Retinal pigment epithelial cell (primary cell): ENCODE results near the gene SLC13A2.
"Not testable (repeated sequence)": the region's sequence is repeated elsewhere in the genome, so short reads cannot be mapped to it uniquely, and the experiment has no call there.

Experiments used
- DNase-seq: peaks from one replicate; pipeline ENCODE4 v3.0.0-alpha.2; 2010; ENCODE audit warnings: low read depth
- H3K4me3 ChIP-seq: 2 replicates; pipeline ENCODE4 v1.5.1; 2011; ENCODE audit warnings: mild to moderate bottlenecking, low read length, control low read depth, moderate library complexity
- TF ChIP-seq, protein P1 (sequence below): conservative IDR thresholded peaks from 2 replicates; pipeline ENCODE4 v1.5.1; 2011; ENCODE audit warnings: low read depth, low read length, control low read depth, inconsistent platforms

Gene SLC13A2

DNA sequence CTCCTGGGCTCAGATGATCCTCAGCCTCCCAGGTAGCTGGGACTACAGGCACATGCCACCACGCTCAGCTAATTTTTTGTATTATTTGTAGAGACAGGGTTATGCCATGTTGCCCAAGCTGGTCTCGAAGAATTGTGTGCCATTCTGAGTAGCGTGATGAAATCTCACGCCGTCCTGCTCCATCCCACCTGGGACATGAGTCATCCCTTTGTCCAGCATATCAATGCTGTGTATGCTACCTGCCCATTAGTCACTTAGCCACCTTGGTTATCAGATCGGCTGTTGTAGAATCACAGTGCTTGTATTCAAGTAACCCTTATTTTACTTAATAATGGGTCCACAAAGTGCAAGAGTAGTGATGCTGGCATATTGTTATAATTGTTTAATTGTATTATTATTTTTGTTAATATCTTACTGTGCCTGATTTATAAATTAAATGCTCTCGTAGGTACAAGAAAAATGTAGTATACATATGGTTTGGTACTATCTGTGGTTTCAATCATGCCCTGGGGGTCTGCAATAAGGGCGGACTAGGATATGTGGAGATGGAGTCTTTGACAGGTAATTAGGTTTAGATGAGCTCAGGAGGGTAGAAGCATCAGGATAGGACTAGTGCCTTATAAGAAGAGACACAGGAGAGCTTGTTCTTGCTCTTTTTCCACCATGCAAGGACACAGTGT lies 26.6 kb upstream of the SLC13A2 start:
- no peak overlapping the region for H3K4me3 ChIP-seq
- TF ChIP-seq, protein P1, sequence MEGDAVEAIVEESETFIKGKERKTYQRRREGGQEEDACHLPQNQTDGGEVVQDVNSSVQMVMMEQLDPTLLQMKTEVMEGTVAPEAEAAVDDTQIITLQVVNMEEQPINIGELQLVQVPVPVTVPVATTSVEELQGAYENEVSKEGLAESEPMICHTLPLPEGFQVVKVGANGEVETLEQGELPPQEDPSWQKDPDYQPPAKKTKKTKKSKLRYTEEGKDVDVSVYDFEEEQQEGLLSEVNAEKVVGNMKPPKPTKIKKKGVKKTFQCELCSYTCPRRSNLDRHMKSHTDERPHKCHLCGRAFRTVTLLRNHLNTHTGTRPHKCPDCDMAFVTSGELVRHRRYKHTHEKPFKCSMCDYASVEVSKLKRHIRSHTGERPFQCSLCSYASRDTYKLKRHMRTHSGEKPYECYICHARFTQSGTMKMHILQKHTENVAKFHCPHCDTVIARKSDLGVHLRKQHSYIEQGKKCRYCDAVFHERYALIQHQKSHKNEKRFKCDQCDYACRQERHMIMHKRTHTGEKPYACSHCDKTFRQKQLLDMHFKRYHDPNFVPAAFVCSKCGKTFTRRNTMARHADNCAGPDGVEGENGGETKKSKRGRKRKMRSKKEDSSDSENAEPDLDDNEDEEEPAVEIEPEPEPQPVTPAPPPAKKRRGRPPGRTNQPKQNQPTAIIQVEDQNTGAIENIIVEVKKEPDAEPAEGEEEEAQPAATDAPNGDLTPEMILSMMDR: no peak
- no peak for DNase-seq

DNA sequence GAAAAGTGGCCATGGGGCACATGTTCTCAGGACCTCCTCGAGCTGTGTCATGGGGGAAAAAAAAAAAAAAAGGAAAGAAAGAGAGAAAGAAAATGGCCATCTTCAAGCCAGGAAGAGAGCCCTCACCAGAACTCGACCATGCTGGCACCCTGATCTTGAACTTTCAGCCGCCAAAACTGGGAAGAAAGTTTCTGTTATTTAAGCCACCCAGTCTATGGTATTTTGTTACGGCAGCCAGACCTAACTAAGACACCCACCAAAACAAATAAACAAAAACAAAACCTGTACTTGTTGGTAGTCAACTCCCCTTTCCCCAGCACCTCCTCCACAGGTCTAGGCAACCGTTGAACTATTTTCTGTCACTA lies 26.1 kb upstream of the SLC13A2 start:
- DNase-seq: no peak
- TF ChIP-seq, protein P1: no peak
- no peak overlapping the region for H3K4me3 ChIP-seq

DNA sequence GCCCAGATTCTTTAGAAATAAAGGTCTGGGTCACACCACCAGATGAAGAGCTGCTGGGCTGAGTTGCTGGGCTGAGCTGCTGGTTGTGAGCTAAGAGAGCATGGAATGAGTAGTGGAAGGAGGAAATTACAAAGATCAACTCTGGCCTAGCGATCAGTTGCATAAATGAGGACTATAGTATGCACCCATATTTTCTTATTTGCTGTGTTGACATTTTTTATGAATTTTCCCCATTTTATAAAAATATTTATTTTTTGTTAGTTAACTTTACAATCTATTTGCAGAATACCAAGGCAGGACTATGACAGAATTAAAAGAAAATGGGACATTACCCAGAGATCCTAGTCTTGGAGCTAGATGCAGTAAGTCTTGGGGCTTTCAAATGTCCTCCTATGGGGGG lies 23.6 kb upstream of the SLC13A2 start:
- H3K4me3 ChIP-seq: no peak overlapping the region
- TF ChIP-seq, protein P1: no peak
- no peak for DNase-seq

DNA sequence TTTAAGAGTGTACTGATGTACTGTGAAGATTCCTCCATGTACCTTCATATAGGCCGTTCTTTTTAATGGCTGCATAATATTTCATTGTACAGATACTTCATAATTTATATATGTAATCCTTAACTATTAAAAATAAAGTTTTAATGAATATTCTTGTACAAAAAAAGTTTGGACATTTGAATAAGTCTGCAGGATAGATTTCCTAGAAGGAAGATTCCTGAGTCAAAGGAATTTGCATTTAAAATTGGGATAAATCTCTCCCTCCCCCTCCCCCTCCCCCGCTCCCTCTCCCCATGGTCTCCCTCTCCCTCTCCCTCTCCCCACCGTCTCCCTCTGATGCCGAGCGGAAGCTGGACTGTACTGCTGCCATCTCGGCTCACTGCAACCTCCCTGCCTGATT lies 15.6 kb upstream of the SLC13A2 start:
- DNase-seq: no peak
- H3K4me3 ChIP-seq: no peak overlapping the region
- TF ChIP-seq, protein P1: no peak

DNA sequence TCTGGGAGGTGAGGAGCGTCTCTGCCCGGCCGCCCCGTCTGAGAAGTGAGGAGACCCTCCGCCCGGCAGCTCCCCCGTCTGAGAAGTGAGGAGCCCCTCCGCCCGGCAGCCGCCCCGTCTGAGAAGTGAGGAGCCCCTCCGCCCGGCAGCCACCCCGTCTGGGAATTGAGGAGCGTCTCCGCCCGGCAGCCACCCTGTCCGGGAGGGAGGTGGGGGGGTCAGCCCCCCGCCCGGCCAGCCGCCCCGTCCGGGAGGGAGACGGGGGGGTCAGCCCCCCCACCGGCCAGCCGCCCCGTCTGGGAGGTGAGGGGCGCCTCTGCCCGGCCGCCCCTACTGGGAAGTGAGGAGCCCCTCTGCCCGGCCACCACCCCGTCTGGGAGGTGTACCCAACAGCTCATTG lies 14.6 kb upstream of the SLC13A2 start:
- H3K4me3 ChIP-seq, DNase-seq: not testable (repeated sequence)

DNA sequence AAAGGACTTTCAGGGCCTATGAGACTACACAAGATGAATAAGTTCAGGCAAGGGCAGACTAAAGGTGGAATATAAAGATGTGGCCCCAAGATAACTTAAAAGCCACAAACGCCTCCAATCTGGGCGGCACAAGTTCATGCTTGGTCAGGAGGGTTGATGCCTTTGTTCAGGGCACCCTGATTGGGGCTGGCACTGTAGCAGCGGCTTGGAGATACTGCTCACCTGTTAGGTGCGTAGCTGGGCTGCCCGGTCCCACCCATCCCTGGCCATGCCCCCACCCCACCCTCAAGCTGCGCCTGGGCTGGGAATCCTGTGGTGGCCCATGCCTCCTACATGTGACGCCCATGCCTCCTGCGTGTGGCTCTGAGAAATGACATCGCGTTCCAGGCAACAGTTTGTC lies 12.5 kb upstream of the SLC13A2 start:
- TF ChIP-seq, protein P1: no peak
- no peak for DNase-seq
- H3K4me3 ChIP-seq: no peak overlapping the region

DNA sequence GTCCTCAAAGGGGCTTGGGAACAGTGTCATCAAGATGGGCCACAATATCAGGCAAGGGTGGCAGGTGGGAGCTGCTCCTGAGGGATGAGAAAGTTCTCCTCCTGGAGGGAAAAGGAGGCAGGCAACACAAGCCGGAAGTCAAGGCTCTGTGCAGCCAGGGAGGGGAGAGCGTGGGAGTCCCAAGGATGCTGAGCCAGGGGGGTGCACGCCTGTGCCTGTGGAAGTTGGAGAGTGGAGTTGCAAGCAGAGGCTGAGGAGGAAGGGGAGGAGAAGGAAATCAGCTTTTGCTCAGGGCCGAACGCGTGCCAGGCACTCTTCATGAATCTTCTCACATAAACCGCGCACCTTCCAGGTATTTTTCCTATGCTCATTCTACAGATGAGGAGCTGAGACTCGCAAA lies 7.4 kb upstream of the SLC13A2 start:
- TF ChIP-seq, protein P1: no peak
- H3K4me3 ChIP-seq: no peak overlapping the region
- no peak for DNase-seq

DNA sequence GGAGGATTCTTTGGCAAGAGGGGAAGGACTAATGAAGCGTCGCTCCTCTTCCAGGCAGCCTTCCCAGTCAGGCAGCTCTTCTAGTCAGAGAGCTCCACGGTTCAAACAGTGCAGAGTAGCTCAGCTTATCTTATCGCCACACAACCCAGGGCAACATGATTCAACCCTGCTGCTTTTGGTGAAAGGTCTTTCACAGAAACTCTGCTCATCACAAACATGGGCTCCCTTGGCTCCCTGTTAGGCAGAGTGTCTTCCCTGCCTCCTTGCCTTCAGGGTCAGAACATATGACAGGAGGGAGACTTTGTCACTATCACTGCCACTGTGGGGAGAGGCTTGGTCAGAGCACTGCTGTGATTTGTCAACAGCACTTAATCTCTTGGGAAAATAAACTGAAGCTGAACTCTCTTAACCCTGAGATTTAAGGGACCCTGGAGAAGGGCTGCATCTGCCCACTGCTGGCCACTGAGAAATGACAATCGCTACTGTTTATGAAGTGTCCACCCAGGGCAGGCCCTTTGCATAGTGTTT lies 6.9 kb upstream of the SLC13A2 start:
- no peak for DNase-seq
- H3K4me3 ChIP-seq: no peak overlapping the region
- TF ChIP-seq, protein P1: no peak
